Glomerular visceral epithelial cell (primary cell): ENCODE results near the gene PLK5.
"Not testable (repeated sequence)": the region's sequence is repeated elsewhere in the genome, so short reads cannot be mapped to it uniquely, and the experiment has no call there.

Source experiments
- DNase-seq: peaks from one replicate; pipeline ENCODE4 v3.0.0-alpha.2; 2016; ENCODE audit errors: extremely low spot score

PLK5 gene

DNA sequence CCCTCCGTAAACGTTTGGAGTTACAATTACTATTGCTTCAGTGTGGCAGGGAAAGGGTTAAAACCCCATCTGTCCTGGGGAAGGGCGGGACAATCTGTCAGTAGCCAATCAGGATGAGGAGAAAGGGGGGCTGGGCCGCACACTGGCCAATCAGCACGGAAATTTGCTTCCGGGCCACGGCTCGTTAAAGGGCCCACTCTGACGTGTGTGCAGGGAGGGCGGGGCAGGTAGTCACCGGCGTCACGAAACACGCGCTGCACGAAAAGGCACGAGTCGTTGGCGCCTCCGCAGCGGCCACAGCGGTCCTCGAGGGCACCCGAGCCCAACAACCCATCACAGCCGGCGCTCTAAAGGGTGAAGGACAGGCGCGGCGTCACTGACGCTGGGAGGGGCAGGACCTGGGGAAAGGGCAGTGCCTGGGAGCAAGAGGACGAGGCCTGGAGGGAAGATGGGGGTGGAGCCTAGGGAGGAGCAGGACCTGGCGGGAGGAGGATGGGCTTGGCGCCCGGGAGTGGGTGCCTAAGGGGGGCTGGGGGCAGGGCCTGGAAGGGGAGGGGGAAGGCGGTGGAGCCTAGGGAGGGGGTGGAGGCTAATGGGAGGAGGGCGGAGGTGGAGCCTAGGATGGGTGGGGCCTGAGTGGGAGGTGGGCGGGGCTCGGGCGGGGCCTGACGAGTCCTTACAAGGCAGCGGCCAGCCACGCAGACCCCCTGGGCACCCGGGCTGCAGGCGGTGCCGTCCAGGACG is 15.9 kb upstream of the PLK5 start:
- DNase-seq, result peak; percentile 76

- no peak for DNase-seq
Observed at GRCh38 chr19:1508507-1508856, 15.4 kb upstream of the PLK5 start.

GRCh38 chr19:1509602-1510441 is 14.1 kb upstream of the PLK5 start:
- no peak for DNase-seq

GRCh38 chr19:1510442-1510806 is 13.5 kb upstream of the PLK5 start:
- no peak for DNase-seq

DNA sequence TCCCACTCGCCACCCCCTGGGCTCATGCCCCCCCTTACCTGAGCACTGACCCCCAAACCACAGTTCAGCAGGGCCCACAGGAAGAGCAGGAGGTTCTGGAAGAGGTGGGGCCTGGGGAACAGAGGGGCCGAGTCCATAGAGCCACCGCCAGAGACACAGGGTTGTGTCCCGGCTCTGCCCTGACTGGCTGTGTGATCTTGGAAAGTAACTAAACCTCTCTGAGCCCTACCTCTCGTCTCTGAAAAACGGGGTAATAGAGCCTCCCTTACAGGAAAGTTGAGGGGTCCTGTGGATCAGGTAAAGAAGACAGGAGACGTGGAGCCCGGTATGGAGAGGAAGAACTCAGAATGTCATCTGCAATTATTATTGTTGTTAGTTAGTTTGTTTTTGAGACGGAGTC is 13.1 kb upstream of the PLK5 start:
- DNase-seq, result no peak

DNA sequence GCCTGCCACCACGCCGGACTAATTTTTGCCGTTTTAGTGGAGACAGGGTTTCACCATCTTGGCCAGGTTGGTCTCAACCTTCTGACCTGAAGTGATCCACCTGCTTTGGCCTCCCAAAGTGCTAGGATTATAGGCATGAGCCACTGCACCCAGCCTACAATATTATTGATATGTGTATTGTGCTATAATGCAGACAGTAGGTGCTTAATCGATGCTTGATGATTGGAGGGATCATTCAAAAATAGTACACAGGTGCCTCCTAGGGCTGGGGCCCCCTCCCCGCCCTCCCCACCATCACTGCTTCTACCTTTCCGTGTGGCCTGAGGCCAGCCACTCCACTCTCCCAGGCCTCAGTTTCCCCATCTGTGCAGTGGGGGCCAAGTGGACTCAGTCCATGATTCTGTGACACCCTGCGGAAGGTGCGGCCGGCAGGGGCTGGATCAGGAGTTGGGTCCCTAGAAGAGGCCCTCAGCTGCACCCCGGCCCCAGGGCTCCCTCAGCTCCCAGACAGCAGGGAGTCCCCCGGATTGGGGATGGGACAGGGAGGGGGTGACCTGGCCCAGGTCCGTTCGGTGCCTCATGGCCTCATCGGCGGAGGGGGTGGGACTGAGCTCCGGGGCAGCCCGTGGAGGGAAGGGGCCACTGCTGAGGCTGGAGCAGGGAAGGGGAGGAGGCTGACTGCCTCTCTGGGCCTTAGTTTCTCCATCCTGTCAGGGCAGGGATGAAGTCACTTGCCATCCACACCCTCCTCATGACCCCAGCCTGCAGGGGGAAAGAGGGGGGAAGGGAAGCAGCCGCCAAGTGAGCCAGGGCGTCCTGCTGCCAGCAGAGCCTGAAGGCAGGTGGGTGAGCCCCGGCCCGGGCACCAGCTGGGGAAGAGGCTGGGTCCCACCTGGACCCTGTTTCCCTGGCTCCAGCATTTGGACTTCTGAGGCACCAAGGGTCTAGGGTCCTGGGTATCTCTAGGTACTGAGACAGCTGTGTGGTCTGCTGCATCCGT is 12.3 kb upstream of the PLK5 start:
- no peak for DNase-seq

- peak; percentile 77 for DNase-seq
Observed at GRCh38 chr19:1512671-1513498, 11.0 kb upstream of the PLK5 start, which contains the start of gene ADAMTSL5. ADAMTSL5 (minus strand) TSS chr19:1513019; CDS start chr19:1510943, 2,076 bp downstream.

DNA sequence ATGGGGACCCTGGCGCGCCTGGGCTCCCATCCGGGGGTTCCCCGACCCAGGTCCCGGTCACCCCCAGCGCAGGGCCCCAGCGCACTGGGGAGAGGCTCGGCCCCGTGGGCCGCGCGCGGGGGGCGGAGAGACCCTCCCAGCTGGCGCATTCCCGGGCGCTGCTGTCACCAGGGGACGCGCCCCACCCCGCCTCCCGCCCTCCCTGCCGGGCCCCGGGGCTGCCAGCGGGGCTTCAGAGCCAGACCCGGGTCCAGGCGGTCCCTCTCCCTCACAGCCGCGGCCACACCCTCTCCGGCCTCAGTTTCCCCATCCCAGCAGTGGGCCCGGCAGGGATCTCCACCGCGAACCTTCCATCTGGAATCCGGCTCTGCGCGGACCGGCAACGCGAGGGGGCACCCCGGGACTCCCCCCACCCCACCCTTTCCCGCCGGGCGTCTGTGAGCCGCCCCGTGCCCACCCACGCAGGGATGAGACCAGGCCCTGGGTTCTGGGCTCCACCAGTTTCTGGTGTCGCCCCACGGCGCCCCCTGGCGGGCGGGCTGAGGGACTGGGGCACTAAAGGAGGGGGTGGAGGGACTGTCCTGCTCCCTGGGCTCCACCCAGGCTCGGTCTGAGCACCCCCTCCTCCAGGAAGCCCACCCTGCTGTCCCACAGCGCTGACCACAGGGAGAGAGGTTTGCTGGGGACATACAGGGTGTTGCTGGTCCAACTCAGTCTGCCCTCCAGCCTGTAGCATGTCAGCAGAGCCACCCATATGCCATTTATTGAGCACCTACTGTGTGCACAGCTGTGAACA is 10.2 kb upstream of the PLK5 start:
- DNase-seq, result peak; percentile 59

DNA sequence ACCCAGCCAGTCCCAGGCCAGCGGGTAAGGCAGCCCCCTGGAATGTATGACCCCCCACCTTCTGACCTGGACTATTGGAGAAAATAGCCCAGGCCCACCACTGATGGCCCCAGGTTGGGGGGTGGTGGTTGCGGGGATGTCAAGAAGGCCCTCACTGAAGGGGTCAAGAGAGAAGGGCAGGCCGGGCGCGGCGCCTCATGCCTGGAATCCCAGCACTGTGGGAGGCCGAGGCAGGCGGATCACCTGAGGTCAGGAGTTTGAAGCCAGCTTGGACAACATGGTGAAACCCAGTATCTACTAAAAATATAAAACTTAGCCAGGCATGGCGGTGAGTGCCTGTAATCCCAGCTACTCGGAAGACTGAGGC is 9.6 kb upstream of the PLK5 start:
- no peak for DNase-seq

- DNase-seq, result no peak
Observed at GRCh38 chr19:1514986-1515721, 8.7 kb upstream of the PLK5 start.

- no peak for DNase-seq
Observed at GRCh38 chr19:1516395-1516753, 7.5 kb upstream of the PLK5 start.

GRCh38 chr19:1518471-1518870 is 5.4 kb upstream of the PLK5 start:
- DNase-seq, result no peak

DNA sequence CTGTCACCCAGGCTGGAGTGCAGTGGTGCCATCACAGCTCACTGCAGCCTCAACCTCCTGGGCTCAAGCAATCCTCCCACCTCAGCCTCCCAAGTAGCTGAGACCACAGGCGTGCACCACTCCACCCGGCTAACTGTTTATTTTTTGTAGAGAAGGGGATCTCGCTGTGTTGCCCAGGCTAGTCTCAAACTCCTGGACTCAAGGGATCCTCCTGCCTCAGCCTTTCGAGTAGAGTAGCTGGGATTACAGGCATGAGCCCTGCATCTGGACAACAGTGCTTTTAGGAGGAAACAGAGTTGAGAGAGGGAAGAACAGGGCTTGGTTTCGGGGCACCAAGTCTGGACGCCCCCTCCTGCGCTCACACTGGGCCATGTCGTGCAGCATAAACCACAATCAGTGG is 4.1 kb upstream of the PLK5 start:
- DNase-seq, result not testable (repeated sequence)

GRCh38 chr19:1520203-1520780 is 3.6 kb upstream of the PLK5 start:
- no peak for DNase-seq

- DNase-seq, result no peak
Observed at GRCh38 chr19:1521636-1522035, 2.2 kb upstream of the PLK5 start.

DNA sequence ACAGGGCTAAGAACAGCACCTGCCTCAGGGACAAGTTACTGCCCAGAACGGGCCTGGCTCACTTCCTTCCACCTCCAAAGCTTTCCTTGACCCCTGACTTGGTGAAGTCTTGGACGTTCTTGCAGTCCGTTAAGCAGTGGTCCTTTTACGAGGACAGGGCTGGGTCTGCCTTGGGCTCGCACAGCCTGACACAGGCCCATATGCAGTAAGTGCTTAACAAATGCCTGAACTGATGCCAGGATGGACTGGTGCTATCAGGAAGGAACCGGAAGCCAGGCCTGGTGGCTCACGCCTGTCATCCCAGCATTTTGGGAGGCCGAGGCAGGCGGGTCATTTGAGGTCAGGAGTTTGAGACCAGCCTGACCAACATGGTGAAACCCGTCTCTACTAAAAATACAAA is 1.8 kb upstream of the PLK5 start:
- DNase-seq, result no peak

- no peak for DNase-seq
Observed at GRCh38 chr19:1522838-1523237, 1.0 kb upstream of the PLK5 start.

DNA sequence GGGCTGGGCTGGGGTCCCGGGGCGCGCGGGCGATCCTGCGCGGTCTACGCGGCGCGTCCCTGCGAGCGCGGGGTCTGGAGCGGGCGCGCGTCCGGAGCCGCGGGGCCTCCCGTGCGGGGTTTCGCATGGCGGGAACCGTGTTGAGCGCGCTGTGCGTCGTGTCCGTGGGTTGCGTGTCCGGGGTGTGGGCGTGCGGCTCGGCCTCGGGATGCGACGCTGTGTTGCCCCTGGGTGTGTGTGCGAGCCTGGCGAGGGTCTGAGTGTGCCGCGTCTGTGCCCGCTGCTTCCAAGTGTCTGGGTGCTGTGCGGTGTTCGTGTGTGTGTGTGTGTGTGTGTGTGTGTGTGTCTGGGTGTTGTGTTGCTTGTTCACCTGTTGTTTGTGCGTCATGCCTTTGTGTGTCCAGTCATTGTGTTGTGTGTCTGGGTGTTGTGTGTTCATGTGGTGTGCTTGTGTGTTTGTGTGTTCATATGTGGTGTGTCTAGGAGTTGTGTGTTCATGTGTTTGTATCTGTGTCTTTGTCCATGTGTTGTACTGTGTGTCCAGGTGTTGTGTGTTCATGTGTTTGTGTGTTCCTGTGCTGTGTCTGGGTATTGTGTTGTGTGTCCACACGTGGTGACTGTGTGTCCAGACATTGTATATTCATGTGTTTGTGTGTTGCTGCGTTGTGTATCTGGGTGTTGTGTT is 552 bp downstream of the PLK5 start:
- DNase-seq, result no peak

GRCh38 chr19:1524972-1525325 is 1.1 kb downstream of the PLK5 start:
- DNase-seq, result no peak
